Breast epithelium (tissue), 4 donors: ENCODE measurements around the gene KCNC3. TPM values are rescaled to one million over a fixed set of nuclear protein-coding genes. Genes with fewer than 3 reads are reported as not detected.

ENCODE experiments used
- DNase-seq, 2 donors: peaks; one replicate each; pipeline ENCODE4 v3.0.0-alpha.2; 2019; ENCODE audit warnings: low spot score in 2 of 2
- H3K27ac ChIP-seq, 2 donors: fragments of 200-600 bp; sonication (generic) in 1 of 2; one replicate each; pipeline ENCODE4 v1.5.1; 2016 to 2019; ENCODE audit warnings: mild to moderate bottlenecking in 1 of 2
- H3K27me3 ChIP-seq, 2 donors: fragments of 200-600 bp; sonication (generic) in 1 of 2; one replicate each; pipeline versions ENCODE4 v1.5.1 to v1.6.0; 2017 to 2019; ENCODE audit warnings: control low read depth in 1 of 2, mild to moderate bottlenecking in 1 of 2
- H3K36me3 ChIP-seq: fragments of 200-600 bp; one replicate; pipeline ENCODE4 v1.5.1; 2019
- H3K4me1 ChIP-seq, 2 donors: fragments of 200-600 bp; sonication (generic); one replicate each; pipeline ENCODE4 v1.5.1; 2016 to 2019; ENCODE audit warnings: control low read depth in 1 of 2
- H3K4me3 ChIP-seq, 3 donors: fragments of 200-600 bp; sonication (generic); 1 replicate in 2 of 3; 2 replicates in 1 of 3; pipeline ENCODE4 v1.5.1; 2016 to 2019; ENCODE audit warnings: mild to moderate bottlenecking in 3 of 3, moderate library complexity in 2 of 3
- H3K9me3 ChIP-seq, 2 donors: fragments of 200-600 bp; sonication (generic) in 1 of 2; one replicate each; pipeline ENCODE4 v1.5.1; 2016 to 2019; ENCODE audit warnings: control low read depth in 1 of 2
- POLR2A ChIP-seq: fragments of 450-650 bp; IDR thresholded peaks from one replicate; pipeline ENCODE4 v1.6.1; 2016; ENCODE audit warnings: antibody characterized with exemption, mild to moderate bottlenecking, moderate library complexity
- POLR2AphosphoS5 ChIP-seq, 3 donors: sonication (generic); formaldehyde crosslinking; IDR thresholded peaks; one replicate each; pipeline ENCODE4 v1.6.1; 2017; ENCODE audit warnings: antibody characterized with exemption in 3 of 3
- intact Hi-C: fragments of 100-400 bp; cut with DNase I; formaldehyde crosslinking; loops from one replicate; pipeline ENCODE4 v1.15.1; 2023; ENCODE audit warnings: low total_unique reads
- total RNA-seq, 3 donors: library from RNA; depleted of rRNA; stranded (reverse); fragments of >200 nt; gene quantifications; one replicate each; pipeline ENCODE4 v1.1.0, GENCODE V29; 2016
- TF ChIP-seq, protein P1 (sequence below), 3 donors: fragments of 450-650 bp; IDR thresholded peaks; one replicate each; pipeline ENCODE4 v1.5.1; 2016 to 2017; ENCODE audit warnings: antibody characterized with exemption in 3 of 3, mild to moderate bottlenecking in 3 of 3, moderate library complexity in 3 of 3

Gene KCNC3
- total RNA-seq, 3 donors from 2014 or later, result 0.32 to 3.7 (median 1.6) TPM

DNA sequence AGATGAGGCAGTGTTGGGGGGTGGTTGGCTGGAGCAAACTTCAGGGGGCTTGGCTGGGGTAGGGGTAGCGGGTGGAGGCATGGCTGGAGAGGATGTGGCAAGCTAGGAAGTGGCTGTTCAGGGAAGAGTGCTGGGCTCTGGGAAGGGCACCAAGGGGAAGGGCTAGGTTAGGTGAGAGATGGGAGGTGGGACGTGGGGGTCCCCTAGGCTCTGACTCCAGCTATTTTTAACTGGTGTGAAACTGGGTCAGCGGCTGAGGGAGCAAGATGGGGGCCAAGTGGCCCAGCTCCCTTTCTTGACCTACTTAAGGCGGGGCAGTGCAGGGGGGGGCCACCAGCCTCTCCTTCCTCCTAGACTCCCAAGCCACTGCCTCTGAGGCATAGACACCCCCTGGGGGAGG is 7.3 kb downstream of the KCNC3 start:
- DNase-seq, result no peak
- intact Hi-C loops, result no loop called here
- H3K4me1 ChIP-seq, result peaks cover 3 to 8% of the 10 kb centered on the region in 2 donors
- H3K4me3 ChIP-seq, result no peak overlapping the region
- no peak overlapping the region for H3K27ac ChIP-seq
- H3K9me3 ChIP-seq, result no peaks in the 10 kb centered on the region
- no peaks in the 10 kb centered on the region for H3K36me3 ChIP-seq
- H3K27me3 ChIP-seq, result peaks cover 0 to 1% of the 10 kb centered on the region in 2 donors
- no peak for TF ChIP-seq POLR2AphosphoS5 (IDR thresholded peaks at IDR 0.05)

DNA sequence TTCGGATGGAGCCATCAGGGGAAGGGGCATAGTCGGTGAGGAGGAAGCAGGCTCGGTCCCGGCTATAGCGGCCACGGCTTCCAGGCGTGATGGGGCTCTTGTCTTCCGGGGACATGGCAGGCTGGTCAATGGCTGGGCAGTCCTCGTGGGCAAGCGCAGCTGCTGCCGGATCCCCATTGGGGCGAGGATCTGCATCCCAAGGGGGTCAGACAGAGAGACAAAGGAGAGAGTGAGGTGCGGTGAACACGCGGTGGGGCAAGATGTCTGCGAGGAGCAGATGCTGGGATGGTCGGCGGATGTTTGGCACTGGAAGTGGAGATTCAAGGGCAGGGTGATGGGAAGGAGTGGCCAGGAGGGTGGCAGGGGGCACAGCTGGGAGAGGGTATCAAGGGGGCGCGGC is 8.6 kb downstream of the KCNC3 start:
- no peak for DNase-seq

DNA sequence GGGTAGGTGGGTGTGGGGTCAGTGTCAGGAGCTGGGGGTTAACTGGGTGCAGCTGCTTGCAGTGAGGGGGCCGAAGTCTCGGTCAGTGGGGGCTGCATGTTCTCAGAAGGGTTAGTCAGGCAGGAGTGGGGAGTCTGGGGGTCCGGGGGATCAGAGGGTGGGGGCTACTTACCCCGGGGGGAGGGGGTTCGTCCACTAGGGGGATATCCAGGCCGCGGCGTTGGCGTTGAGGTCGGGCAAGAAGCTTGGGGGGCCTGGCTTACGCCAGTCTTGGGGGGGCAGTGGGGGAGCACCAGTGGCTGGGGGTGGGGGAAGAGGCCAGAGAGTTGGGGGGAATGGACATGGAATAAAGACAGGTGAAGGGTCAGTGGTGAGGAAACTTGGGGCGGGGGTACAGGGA is 9.1 kb downstream of the KCNC3 start:
- no peak for DNase-seq
- Histone ChIP-seq H3K27ac (no peak overlapping the region), H3K27me3 (peaks cover 3 to 10% of the 10 kb centered on the region in 2 donors), H3K4me1 (no peaks in the 10 kb centered on the region), H3K36me3 (no peaks in the 10 kb centered on the region), H3K9me3 (no peaks in the 10 kb centered on the region), H3K4me3 (no peak overlapping the region)
- intact Hi-C loops, result no loop called here
- TF ChIP-seq POLR2AphosphoS5 (IDR thresholded peaks at IDR 0.05) (no peak), POLR2A (no peak)
- TF ChIP-seq, protein P1, sequence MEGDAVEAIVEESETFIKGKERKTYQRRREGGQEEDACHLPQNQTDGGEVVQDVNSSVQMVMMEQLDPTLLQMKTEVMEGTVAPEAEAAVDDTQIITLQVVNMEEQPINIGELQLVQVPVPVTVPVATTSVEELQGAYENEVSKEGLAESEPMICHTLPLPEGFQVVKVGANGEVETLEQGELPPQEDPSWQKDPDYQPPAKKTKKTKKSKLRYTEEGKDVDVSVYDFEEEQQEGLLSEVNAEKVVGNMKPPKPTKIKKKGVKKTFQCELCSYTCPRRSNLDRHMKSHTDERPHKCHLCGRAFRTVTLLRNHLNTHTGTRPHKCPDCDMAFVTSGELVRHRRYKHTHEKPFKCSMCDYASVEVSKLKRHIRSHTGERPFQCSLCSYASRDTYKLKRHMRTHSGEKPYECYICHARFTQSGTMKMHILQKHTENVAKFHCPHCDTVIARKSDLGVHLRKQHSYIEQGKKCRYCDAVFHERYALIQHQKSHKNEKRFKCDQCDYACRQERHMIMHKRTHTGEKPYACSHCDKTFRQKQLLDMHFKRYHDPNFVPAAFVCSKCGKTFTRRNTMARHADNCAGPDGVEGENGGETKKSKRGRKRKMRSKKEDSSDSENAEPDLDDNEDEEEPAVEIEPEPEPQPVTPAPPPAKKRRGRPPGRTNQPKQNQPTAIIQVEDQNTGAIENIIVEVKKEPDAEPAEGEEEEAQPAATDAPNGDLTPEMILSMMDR (IDR thresholded peaks at IDR 0.05), result no peak

More for the DNA sequence above, 8.6 kb downstream of the KCNC3 start:
- H3K36me3 ChIP-seq, result no peaks in the 10 kb centered on the region
- H3K4me3 ChIP-seq, result no peak overlapping the region
- no peaks in the 10 kb centered on the region for H3K4me1 ChIP-seq
- TF ChIP-seq POLR2A (no peak), POLR2AphosphoS5 (IDR thresholded peaks at IDR 0.05) (no peak)
- TF ChIP-seq, protein P1 (IDR thresholded peaks at IDR 0.05), result no peak
- no peak overlapping the region for H3K27ac ChIP-seq
- H3K27me3 ChIP-seq, result peaks cover 0 to 8% of the 10 kb centered on the region in 2 donors
- no peaks in the 10 kb centered on the region for H3K9me3 ChIP-seq
- intact Hi-C loops, result no loop called here

DNA sequence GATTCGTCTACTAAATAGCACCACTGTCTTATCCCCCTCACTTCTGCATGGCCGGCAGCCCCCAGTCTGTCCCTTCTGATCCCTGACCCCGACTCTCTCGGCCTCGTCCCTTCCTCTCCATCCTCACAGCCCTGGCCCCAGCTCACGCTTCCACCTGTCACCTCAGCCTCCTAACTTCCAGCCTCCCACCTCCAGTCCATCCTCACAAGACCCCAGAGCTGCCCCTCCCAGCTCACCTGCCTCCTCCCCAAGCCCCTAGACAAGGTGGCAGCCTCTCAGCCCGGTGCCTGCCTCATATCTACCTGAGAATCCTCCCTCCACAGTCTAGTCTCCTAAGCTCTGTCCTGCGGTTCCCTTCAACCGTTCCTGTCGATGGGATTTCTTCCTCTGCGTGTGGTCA is 10.0 kb downstream of the KCNC3 start:
- Histone ChIP-seq H3K4me1 (no peaks in the 10 kb centered on the region), H3K27me3 (peaks cover 3 to 19% of the 10 kb centered on the region in 2 donors), H3K4me3 (no peak overlapping the region), H3K9me3 (no peaks in the 10 kb centered on the region), H3K27ac (no peak overlapping the region), H3K36me3 (no peaks in the 10 kb centered on the region)
- no peak for DNase-seq
- intact Hi-C loops, result no loop called here
- TF ChIP-seq POLR2A (no peak), POLR2AphosphoS5 (IDR thresholded peaks at IDR 0.05) (no peak)
- TF ChIP-seq, protein P1 (IDR thresholded peaks at IDR 0.05), result no peak

DNA sequence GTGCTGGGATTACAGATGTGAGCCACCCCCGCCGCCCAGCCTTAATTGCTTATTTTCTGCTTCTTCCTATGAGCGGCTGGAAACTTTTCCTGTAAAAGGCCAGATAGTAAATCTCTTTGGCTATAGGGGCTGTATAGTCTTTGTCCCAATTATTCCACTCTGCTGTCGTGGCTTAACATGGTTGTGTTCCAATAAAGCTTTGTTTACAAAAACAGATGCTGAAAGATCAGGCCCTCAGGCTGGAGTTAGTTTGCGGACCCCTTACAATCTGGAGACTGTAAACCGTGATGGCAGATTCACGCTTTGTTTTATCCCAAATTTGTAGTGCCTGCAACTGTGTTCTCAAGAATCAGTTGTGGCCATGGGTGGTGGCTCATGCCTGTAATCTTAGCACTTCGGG is 10.7 kb downstream of the KCNC3 start:
- no peak for DNase-seq

More for the DNA sequence above, 10.7 kb downstream of the KCNC3 start:
- Histone ChIP-seq H3K27me3 (peaks cover 3 to 27% of the 10 kb centered on the region in 2 donors), H3K36me3 (no peaks in the 10 kb centered on the region), H3K9me3 (no peaks in the 10 kb centered on the region), H3K27ac (no peak overlapping the region), H3K4me3 (no peak overlapping the region), H3K4me1 (no peaks in the 10 kb centered on the region)
- intact Hi-C loops, result no loop called here
- TF ChIP-seq, protein P1 (IDR thresholded peaks at IDR 0.05), result no peak
- TF ChIP-seq POLR2AphosphoS5 (IDR thresholded peaks at IDR 0.05) (no peak), POLR2A (no peak)
